ENCODE measurements around the gene AIFM2. TPM values are rescaled to one million over a fixed set of nuclear protein-coding genes. Genes with fewer than 3 reads are reported as not detected.

AIFM2 gene
- total RNA-seq, 1 donor from 2014 or later = 0.74 TPM

Other genes starting within 250 kb of the AIFM2 start
- gene MACROH2A2, start 80.0 kb downstream of the AIFM2 start, total RNA-seq (ENCODE audit: unreplicated experiment) = 58.3 TPM
- 1.9 TPM for gene TYSND1, start 13.9 kb upstream of the AIFM2 start, total RNA-seq (ENCODE audit: unreplicated experiment)
- gene SAR1A, start 37.7 kb upstream of the AIFM2 start, total RNA-seq (ENCODE audit: unreplicated experiment) = 87.8 TPM
- gene PPA1, start 100.6 kb upstream of the AIFM2 start, total RNA-seq (ENCODE audit: unreplicated experiment) = 82.4 TPM
- not detected for gene NPFFR1, start 151.2 kb upstream of the AIFM2 start, total RNA-seq (ENCODE audit: unreplicated experiment)
- gene LRRC20, start 249.8 kb upstream of the AIFM2 start, total RNA-seq (ENCODE audit: unreplicated experiment) = 24.0 TPM

Data from glutamatergic neuron (in vitro differentiated cells).